ENCODE measurements around the gene REG3G. TPM values are rescaled to one million over a fixed set of nuclear protein-coding genes. Genes with fewer than 3 reads are reported as not detected.

Gene REG3G
- total and polyA plus RNA-seq, 8 donors: 0.40 to 6.9 TPM; not detected in 6

DNA sequence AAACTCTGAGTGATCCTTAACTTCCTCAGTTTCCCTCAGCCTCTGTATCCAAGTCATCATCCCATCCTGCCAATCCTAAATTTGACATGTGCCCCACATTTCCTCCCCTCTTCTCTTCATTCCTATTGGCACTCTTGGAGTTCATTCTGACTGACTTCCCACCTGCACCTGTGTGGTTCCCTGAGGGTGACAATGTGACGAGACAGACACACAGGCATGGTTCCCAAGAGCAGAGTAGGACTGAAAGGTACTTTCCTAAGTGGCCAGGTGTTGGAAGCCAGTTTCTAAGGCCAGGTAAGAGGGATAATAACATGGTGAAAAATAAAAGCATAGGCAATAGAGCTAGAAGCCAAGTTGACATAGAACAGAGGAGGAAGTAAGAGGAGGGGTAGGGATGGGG lies 24.2 kb upstream of the REG3G start:
- Histone ChIP-seq H3K36me3 (no peaks in the 10 kb centered on the region), H3K27me3 (no peaks in the 10 kb centered on the region), H3K4me1 (no peaks in the 10 kb centered on the region), H3K9me3 (no peaks in the 10 kb centered on the region), H3K27ac (no peak overlapping the region), H3K4me3 (no peak overlapping the region)
- 73 to 82% (median 74%) methylated on average over 1 of the region's 1 CpG for WGBS, 5 donors
- no peak for DNase-seq
- no peak for TF ChIP-seq POLR2A (IDR thresholded peaks at IDR 0.05)
- no peak for TF ChIP-seq EP300 (IDR thresholded peaks at IDR 0.05)
- no peak for TF ChIP-seq POLR2AphosphoS5 (IDR thresholded peaks at IDR 0.05)
- TF ChIP-seq, protein P1, sequence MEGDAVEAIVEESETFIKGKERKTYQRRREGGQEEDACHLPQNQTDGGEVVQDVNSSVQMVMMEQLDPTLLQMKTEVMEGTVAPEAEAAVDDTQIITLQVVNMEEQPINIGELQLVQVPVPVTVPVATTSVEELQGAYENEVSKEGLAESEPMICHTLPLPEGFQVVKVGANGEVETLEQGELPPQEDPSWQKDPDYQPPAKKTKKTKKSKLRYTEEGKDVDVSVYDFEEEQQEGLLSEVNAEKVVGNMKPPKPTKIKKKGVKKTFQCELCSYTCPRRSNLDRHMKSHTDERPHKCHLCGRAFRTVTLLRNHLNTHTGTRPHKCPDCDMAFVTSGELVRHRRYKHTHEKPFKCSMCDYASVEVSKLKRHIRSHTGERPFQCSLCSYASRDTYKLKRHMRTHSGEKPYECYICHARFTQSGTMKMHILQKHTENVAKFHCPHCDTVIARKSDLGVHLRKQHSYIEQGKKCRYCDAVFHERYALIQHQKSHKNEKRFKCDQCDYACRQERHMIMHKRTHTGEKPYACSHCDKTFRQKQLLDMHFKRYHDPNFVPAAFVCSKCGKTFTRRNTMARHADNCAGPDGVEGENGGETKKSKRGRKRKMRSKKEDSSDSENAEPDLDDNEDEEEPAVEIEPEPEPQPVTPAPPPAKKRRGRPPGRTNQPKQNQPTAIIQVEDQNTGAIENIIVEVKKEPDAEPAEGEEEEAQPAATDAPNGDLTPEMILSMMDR (IDR thresholded peaks at IDR 0.05): no peak
- intact Hi-C loops (cut with DNase I; ENCODE audit: low total_unique reads): no loop called here

DNA sequence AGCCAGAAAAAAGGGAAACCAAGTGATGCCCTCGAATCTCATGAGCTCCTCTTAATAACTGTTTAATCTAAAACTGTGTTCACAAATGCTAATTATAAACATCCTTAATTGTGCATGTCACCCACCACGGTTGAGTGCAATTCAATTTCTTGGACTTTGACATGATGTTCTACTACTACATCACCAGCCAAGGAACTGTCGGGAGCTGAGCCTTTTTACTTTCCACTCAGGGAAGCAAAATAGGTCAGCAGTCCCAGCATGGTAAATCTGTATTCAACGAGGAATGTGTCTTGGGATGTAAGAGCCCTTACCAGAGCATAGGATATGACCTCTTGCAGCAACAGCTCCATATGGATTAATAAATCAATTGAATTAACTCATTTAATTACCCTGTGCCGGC lies 20.8 kb upstream of the REG3G start:
- no peak overlapping the region for H3K4me3 ChIP-seq

DNA sequence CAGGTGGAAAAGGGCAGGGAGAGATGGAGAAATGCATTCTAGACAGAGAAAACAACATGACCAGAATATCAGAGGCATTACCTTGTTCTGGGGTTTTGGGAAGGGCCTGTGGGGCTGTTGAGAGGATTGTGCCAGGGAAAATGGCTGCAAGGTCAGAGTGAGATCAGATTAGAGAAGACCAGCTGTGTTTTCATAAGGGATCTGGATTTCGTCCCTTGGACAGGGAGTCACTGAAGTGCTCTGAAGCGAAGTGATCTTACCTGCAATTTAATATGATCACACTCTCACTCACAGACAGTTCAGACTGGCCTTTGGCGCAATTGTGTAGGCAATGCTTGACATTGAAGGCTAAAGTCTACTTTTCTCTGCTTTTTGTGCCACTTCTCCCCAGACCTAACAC lies 20.3 kb upstream of the REG3G start:
- intact Hi-C loops (cut with DNase I; ENCODE audit: low total_unique reads): no loop called here
- no peak for DNase-seq
- no peak overlapping the region for H3K27ac ChIP-seq

More for the DNA sequence above, 20.8 kb upstream of the REG3G start:
- Histone ChIP-seq H3K9me3 (no peaks in the 10 kb centered on the region), H3K27ac (no peak overlapping the region), H3K36me3 (no peaks in the 10 kb centered on the region), H3K27me3 (no peaks in the 10 kb centered on the region), H3K4me1 (no peaks in the 10 kb centered on the region)
- WGBS, 5 donors: 49 to 63% (median 56%) methylated on average over 5 of the region's 5 CpGs
- intact Hi-C loops (cut with DNase I; ENCODE audit: low total_unique reads): no loop called here
- TF ChIP-seq EP300 (IDR thresholded peaks at IDR 0.05) (no peak), POLR2AphosphoS5 (IDR thresholded peaks at IDR 0.05) (no peak), POLR2A (IDR thresholded peaks at IDR 0.05) (no peak)
- TF ChIP-seq, protein P1 (IDR thresholded peaks at IDR 0.05): no peak
- no peak for DNase-seq

DNA sequence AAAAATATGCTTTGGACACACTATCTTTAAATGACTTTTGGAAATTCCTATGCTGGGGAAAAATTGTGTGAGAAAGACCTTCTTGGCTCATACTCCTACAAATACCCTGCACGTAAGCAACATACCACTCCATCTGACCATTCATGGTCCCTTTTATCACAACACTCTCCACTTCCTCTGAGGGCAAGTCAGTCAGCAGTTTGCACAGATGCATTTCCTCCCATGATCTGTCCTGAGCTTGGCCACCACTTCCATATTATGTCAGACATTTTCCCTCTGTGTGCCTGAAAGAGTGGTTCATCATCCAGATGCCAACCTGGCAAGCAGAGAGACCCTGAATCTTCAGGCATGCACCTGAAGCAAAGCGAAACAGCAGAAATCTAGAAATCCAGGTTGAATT lies 16.1 kb upstream of the REG3G start:
- no peak for DNase-seq
- Histone ChIP-seq H3K36me3 (no peaks in the 10 kb centered on the region), H3K27me3 (no peaks in the 10 kb centered on the region), H3K4me3 (no peak overlapping the region), H3K4me1 (no peaks in the 10 kb centered on the region), H3K9me3 (no peaks in the 10 kb centered on the region), H3K27ac (no peak overlapping the region)
- intact Hi-C loops (cut with DNase I; ENCODE audit: low total_unique reads): no loop called here
- TF ChIP-seq EP300 (IDR thresholded peaks at IDR 0.05) (no peak), POLR2AphosphoS5 (IDR thresholded peaks at IDR 0.05) (no peak), POLR2A (IDR thresholded peaks at IDR 0.05) (no peak)
- TF ChIP-seq, protein P1 (IDR thresholded peaks at IDR 0.05): no peak
- 69 to 95% (median 88%) methylated on average over 2 of the region's 2 CpGs for WGBS, 5 donors

More for the DNA sequence above, 20.3 kb upstream of the REG3G start:
- Histone ChIP-seq H3K27me3 (no peaks in the 10 kb centered on the region), H3K4me3 (no peak overlapping the region), H3K36me3 (no peaks in the 10 kb centered on the region), H3K9me3 (no peaks in the 10 kb centered on the region), H3K4me1 (no peaks in the 10 kb centered on the region)
- no peak for TF ChIP-seq POLR2AphosphoS5 (IDR thresholded peaks at IDR 0.05)
- 47 to 64% (median 56%) methylated on average over 3 of the region's 3 CpGs for WGBS, 5 donors

DNA sequence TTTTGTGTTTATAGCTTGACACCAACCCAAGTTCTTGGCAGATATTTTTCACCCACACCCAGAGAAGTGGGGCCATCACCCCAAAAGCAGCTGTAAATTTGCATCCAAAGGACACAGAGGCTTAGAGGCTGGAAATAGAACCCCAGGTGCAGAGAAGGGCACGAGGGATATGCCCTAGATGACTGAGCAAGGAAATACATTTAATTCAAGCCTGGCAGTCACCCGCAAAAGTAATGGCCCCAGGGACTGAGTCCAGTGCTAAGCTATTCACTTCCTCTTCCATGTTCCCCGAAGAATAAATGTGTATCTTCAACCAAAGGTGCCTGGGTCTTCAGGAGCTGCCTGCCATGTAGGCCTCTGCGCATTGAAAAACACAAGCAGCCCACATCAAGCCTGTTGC lies 14.0 kb upstream of the REG3G start:
- intact Hi-C loops (cut with DNase I; ENCODE audit: low total_unique reads): no loop called here
- 68 to 82% (median 78%) methylated on average over 4 of the region's 4 CpGs for WGBS, 5 donors
- H3K36me3 ChIP-seq: no peaks in the 10 kb centered on the region
- no peak for TF ChIP-seq POLR2A (IDR thresholded peaks at IDR 0.05)
- no peak for TF ChIP-seq EP300 (IDR thresholded peaks at IDR 0.05)
- no peak for TF ChIP-seq POLR2AphosphoS5 (IDR thresholded peaks at IDR 0.05)
- TF ChIP-seq, protein P1 (IDR thresholded peaks at IDR 0.05): no peak
- H3K4me1 ChIP-seq: no peaks in the 10 kb centered on the region
- DNase-seq: no peak
- H3K27ac ChIP-seq: no peak overlapping the region
- no peak overlapping the region for H3K4me3 ChIP-seq
- no peaks in the 10 kb centered on the region for H3K9me3 ChIP-seq
- no peaks in the 10 kb centered on the region for H3K27me3 ChIP-seq

All from stomach (tissue), 9 donors.